ENCODE data around the gene TMEFF2.

The TMEFF2 gene

GRCh38 chr2:192005211-192005610 lies 189.5 kb downstream of the TMEFF2 start:
- TF ChIP-seq CTCF (IDR thresholded peaks at IDR 0.05; ENCODE audit: low read depth, low read length) = no peak

GRCh38 chr2:192004188-192004963 lies 190.4 kb downstream of the TMEFF2 start:
- no peak for TF ChIP-seq CTCF (IDR thresholded peaks at IDR 0.05; ENCODE audit: low read depth, low read length)
- no peak overlapping the region for H3K4me3 ChIP-seq (ENCODE audit: low read depth, low read length)

More at GRCh38 chr2:192005211-192005610, 189.5 kb downstream of the TMEFF2 start:
- no peak overlapping the region for H3K4me3 ChIP-seq (ENCODE audit: low read depth, low read length)

- H3K4me3 ChIP-seq (ENCODE audit: low read depth, low read length) = no peak overlapping the region
- TF ChIP-seq CTCF (IDR thresholded peaks at IDR 0.05; ENCODE audit: low read depth, low read length) = no peak
Observed at GRCh38 chr2:192002418-192002817, 192.3 kb downstream of the TMEFF2 start.

- TF ChIP-seq CTCF (IDR thresholded peaks at IDR 0.05; ENCODE audit: low read depth, low read length) = no peak
- no peak overlapping the region for H3K4me3 ChIP-seq (ENCODE audit: low read depth, low read length)
Observed at GRCh38 chr2:192000196-192000980, 194.3 kb downstream of the TMEFF2 start.

- no peak for TF ChIP-seq CTCF (IDR thresholded peaks at IDR 0.05; ENCODE audit: low read depth, low read length)
- no peak overlapping the region for H3K4me3 ChIP-seq (ENCODE audit: low read depth, low read length)
Observed at GRCh38 chr2:191999101-191999841, 195.5 kb downstream of the TMEFF2 start.

- H3K4me3 ChIP-seq (ENCODE audit: low read depth, low read length) = no peak overlapping the region
- no peak for TF ChIP-seq CTCF (IDR thresholded peaks at IDR 0.05; ENCODE audit: low read depth, low read length)
Observed at GRCh38 chr2:191995285-191995684, 199.4 kb downstream of the TMEFF2 start.

Measured in WI38 (cell line).